HepG2 (cell line): ENCODE data around the gene MAPK1. TPM values are rescaled to one million over a fixed set of nuclear protein-coding genes. Genes with fewer than 3 reads are reported as not detected.

Source experiments
- ATAC-seq: fragments of 200-7000 bp; cut with Tn5 transposase; 3 replicates; pipeline ENCODE4 v1.9.1; 2020; ENCODE audit warnings: mild to moderate bottlenecking, moderate library complexity
- BruUV-seq: library from RNA; stranded (reverse); fragments of 400-500 nt; replicated peaks from 2 replicates; lab custom pipeline; 2021; lab: Mats Ljungman, UMichigan
- CTCF ChIA-PET: fragments of 300-600 bp; formaldehyde crosslinking; extraction: SDS; loops from one replicate; lab custom pipeline; 2021; ENCODE audit warnings: low total read pairs, inconsistent platforms, low intra/inter-chr PET ratio; lab: Yijun Ruan, JAX
- POLR2A ChIA-PET: fragments of 350-600 bp; sonication (Branson Sonifier 250); formaldehyde crosslinking; loops from one replicate; lab custom pipeline; 2020; ENCODE audit warnings: antibody characterized with exemption, inconsistent platforms; lab: Yijun Ruan, JAX
- DNase-seq: peaks from one replicate; pipeline ENCODE4 v3.0.0-alpha.2; 2015; ENCODE audit warnings: low spot score
- FAIRE-seq: peaks from 3 replicates; lab custom pipeline; 2011; peaks lifted over from hg19 to GRCh38; lab: Jason Lieb, UNC
- H2AFZ ChIP-seq: one replicate; pipeline ENCODE4 v1.6.1; 2011; ENCODE audit warnings: low read length, inconsistent platforms
- H3K27ac ChIP-seq: fragments of 300-600 bp; 3 replicates; pipeline ENCODE4 v1.8.0; 2011; ENCODE audit warnings: mixed run types, mild to moderate bottlenecking, mixed read lengths, low read length, inconsistent platforms; ENCODE audit not compliant: insufficient read depth; ENCODE audit errors: extremely low read length
- H3K27me3 ChIP-seq, 2 experiments: fragments of 200-600 bp in 1 of 2; 2 replicates in 1 of 2; 3 replicates in 1 of 2; pipeline versions ENCODE4 v1.6.0 to v1.8.0; 2011; ENCODE audit warnings: low read length in 2 of 2, mild to moderate bottlenecking in 2 of 2, moderate library complexity in 2 of 2, inconsistent platforms in 1 of 2; ENCODE audit not compliant: insufficient read depth in 2 of 2, control insufficient read depth in 1 of 2
- H3K36me3 ChIP-seq, 2 experiments: fragments of 200-600 bp in 1 of 2; replicated peaks in 1 of 2; 2 replicates in 1 of 2; 3 replicates in 1 of 2; pipeline versions ENCODE4 v1.5.1 to v1.8.0; 2011; ENCODE audit warnings: low read length in 2 of 2, inconsistent platforms in 1 of 2; ENCODE audit not compliant: insufficient read depth in 2 of 2, control insufficient read depth in 1 of 2
- H3K4me1 ChIP-seq: 2 replicates; pipeline ENCODE4 v1.5.1; 2012; ENCODE audit warnings: low read length, inconsistent platforms; ENCODE audit not compliant: insufficient read depth
- H3K4me2 ChIP-seq: 2 replicates; pipeline ENCODE4 v1.6.0; 2011; ENCODE audit warnings: low read depth, low read length, inconsistent platforms
- H3K4me3 ChIP-seq, 3 experiments: fragments of 200-600 bp in 1 of 3; sonication (generic), shearing (Covaris generic) in 1 of 3; replicated peaks in 1 of 3; 2 replicates each; pipeline ENCODE4 v1.5.1; 2011 to 2016; ENCODE audit warnings: low read length in 3 of 3, inconsistent platforms in 2 of 3, low read depth in 2 of 3, mild to moderate bottlenecking in 2 of 3, control low read depth in 1 of 3, mixed read lengths in 1 of 3; ENCODE audit not compliant: insufficient read depth in 1 of 3
- H3K79me2 ChIP-seq: one replicate; pipeline ENCODE4 v1.6.1; 2011; ENCODE audit warnings: low read length, inconsistent platforms; ENCODE audit not compliant: insufficient read depth
- H3K9ac ChIP-seq: 2 replicates; pipeline ENCODE4 v1.6.0; 2011; ENCODE audit warnings: mild to moderate bottlenecking, low read depth, low read length, inconsistent platforms; ENCODE audit not compliant: insufficient read depth
- H3K9me3 ChIP-seq: 2 replicates; pipeline ENCODE4 v1.5.1; 2012; ENCODE audit warnings: mild to moderate bottlenecking, low read length
- H4K20me1 ChIP-seq: 2 replicates; pipeline ENCODE4 v1.6.0; 2011; ENCODE audit warnings: inconsistent platforms, mild to moderate bottlenecking, low read length, moderate library complexity; ENCODE audit not compliant: insufficient read depth
- GZF1 ChIP-seq: sonication (generic); formaldehyde crosslinking; IDR thresholded peaks from 2 replicates; pipeline ENCODE4 v1.5.1; 2020; ENCODE audit warnings: mild to moderate bottlenecking, missing genetic modification reagents
- HIC2 ChIP-seq: sonication (generic); formaldehyde crosslinking; IDR thresholded peaks from 2 replicates; pipeline ENCODE4 v1.9.0; 2022; ENCODE audit warnings: low read depth, missing genetic modification reagents
- MAFG ChIP-seq: sonication (generic); formaldehyde crosslinking; IDR thresholded peaks from 2 replicates; pipeline ENCODE4 v1.5.1; 2020; ENCODE audit warnings: mild to moderate bottlenecking, missing genetic modification reagents
- MAX ChIP-seq: IDR thresholded peaks from 2 replicates; pipeline ENCODE4 v1.6.1; 2012; ENCODE audit warnings: inconsistent platforms
- NR3C1 ChIP-seq: sonication (generic); formaldehyde crosslinking; IDR thresholded peaks from 2 replicates; pipeline ENCODE4 v1.4.0; 2020; ENCODE audit warnings: missing genetic modification reagents
- REST ChIP-seq, 2 experiments: IDR thresholded peaks; 2 replicates each; pipeline ENCODE4 v1.6.1; 2011 to 2012; ENCODE audit warnings: low read length in 2 of 2, borderline replicate concordance in 1 of 2, low read depth in 1 of 2, mild to moderate bottlenecking in 1 of 2, moderate library complexity in 1 of 2
- TIGD3 ChIP-seq: sonication (generic); formaldehyde crosslinking; IDR thresholded peaks from 2 replicates; pipeline ENCODE4 v1.5.1; 2020; ENCODE audit warnings: mild to moderate bottlenecking, missing genetic modification reagents, borderline replicate concordance
- ZBTB8A ChIP-seq: sonication (generic); formaldehyde crosslinking; IDR thresholded peaks from 2 replicates; pipeline ENCODE4 v1.4.0; 2020; ENCODE audit warnings: mild to moderate bottlenecking, low read depth, missing genetic modification reagents, borderline replicate concordance
- ZNF17 ChIP-seq: sonication (generic); formaldehyde crosslinking; IDR thresholded peaks from 2 replicates; pipeline ENCODE4 v1.5.0; 2020; ENCODE audit warnings: mild to moderate bottlenecking, missing genetic modification reagents
- ZNF660 ChIP-seq: sonication (generic); formaldehyde crosslinking; IDR thresholded peaks from 2 replicates; pipeline ENCODE4 v1.5.1; 2020; ENCODE audit warnings: mild to moderate bottlenecking, low read depth, missing genetic modification reagents, borderline replicate concordance
- ZNF709 ChIP-seq: sonication (generic); formaldehyde crosslinking; IDR thresholded peaks from 2 replicates; pipeline ENCODE4 v1.5.0; 2020; ENCODE audit warnings: mild to moderate bottlenecking, missing genetic modification reagents
- ZUFSP ChIP-seq: sonication (generic); formaldehyde crosslinking; IDR thresholded peaks from 2 replicates; pipeline ENCODE4 v1.9.0; 2021; ENCODE audit warnings: missing genetic modification reagents, mild to moderate bottlenecking, borderline replicate concordance
- WGBS: methylation state at CpG from one replicate; pipeline ENCODE4 v1.1.6; 2017; ENCODE audit warnings: low lambda C conversion rate; 5-methylcytosine and 5-hydroxymethylcytosine counted together
- in situ Hi-C: cut with HindIII; loops from 2 replicates; pipeline ENCODE4 v1.10.0; 2017; ENCODE audit warnings: low pct_unique_long_range_greater_than_20kb; ENCODE audit not compliant: extremely low pct_ligation_motif_present
- intact Hi-C: fragments of 100-400 bp; cut with micrococcal nuclease; formaldehyde crosslinking; loops from one replicate; pipeline ENCODE4 v1.10.0; 2022; ENCODE audit not compliant: unreplicated experiment
- polyA plus RNA-seq, 8 experiments: library from polyadenylated mRNA; depleted of rRNA in 3 of 8; stranded (reverse) in 7 of 8; unstranded in 1 of 8; fragments of >200 nt; fragmentation: Illumina TruSeq in 4 of 8; extraction: Trizol in 4 of 8; gene quantifications; 2 replicates each; pipeline versions ENCODE4 v1.2.1 to v1.2.3, GENCODE V29; 2011 to 2016; ENCODE audit warnings: low read depth in 4 of 8, missing spikeins in 1 of 8, mixed read lengths in 1 of 8; ENCODE audit not compliant: insufficient read depth in 1 of 8
- total RNA-seq, 5 experiments: library from RNA; depleted of rRNA; stranded (reverse); fragments of >200 nt; fragmentation: Illumina TruSeq; extraction: Trizol; gene quantifications; 2 replicates each; pipeline ENCODE4 v1.2.3, GENCODE V29; 2016; ENCODE audit warnings: low read depth in 1 of 5

MAPK1 gene
- total and polyA plus RNA-seq, 2 of the 13 experiments (the other 11 are each of a cell fraction or from before 2014, with no cell fraction given): 107 to 114 TPM

GRCh38 chr22:21736948-21737347 is 130.5 kb downstream of the MAPK1 start:
- ChIA-PET POLR2A (no interaction called here), CTCF (no interaction called here)
- intact Hi-C loops (no loop called here), in situ Hi-C loops (no loop called here)
- Histone ChIP-seq H3K4me2 (no peak overlapping the region), H3K79me2 (no peaks in the 10 kb centered on the region), H3K9me3 (no peaks in the 10 kb centered on the region), H4K20me1 (no peaks in the 10 kb centered on the region), H3K9ac (no peak overlapping the region), H3K27ac (no peak overlapping the region), H3K4me1 (peaks cover 16% of the 10 kb centered on the region), H2AFZ (no peak overlapping the region), H3K4me3 (no peak overlapping the region), H3K27me3 (peaks cover 4 to 40% of the 10 kb centered on the region in 2 experiments; a peak in 3 of 5 replicates), H3K36me3 (no peaks in the 10 kb centered on the region)
- WGBS: 84% methylated on average over 9 of the region's 9 CpGs
- TF ChIP-seq ZNF709 (CRISPR knock-in tag) (no peak), MAFG (CRISPR knock-in tag) (no peak), REST (IDR thresholded peaks at IDR 0.05; ENCODE audit: borderline replicate concordance in 1 of 2, low read depth in 1 of 2, low read length in 2 of 2) (no peak), ZNF660 (CRISPR knock-in tag) (no peak), TIGD3 (CRISPR knock-in tag) (no peak), GZF1 (CRISPR knock-in tag) (no peak), NR3C1 (CRISPR knock-in tag) (no peak), ZBTB8A (CRISPR knock-in tag) (no peak), MAX (no peak), ZNF17 (CRISPR knock-in tag) (no peak), ZUFSP (CRISPR knock-in tag) (no peak), HIC2 (CRISPR knock-in tag) (no peak)
- BruUV-seq: no TSS peak
- FAIRE-seq (no peak), ATAC-seq (no peak), DNase-seq (no peak)
